ENCODE data around the gene CD8B.

GRCh38 chr2:86783615-86784339 is 77.9 kb downstream of the CD8B start:
- TF ChIP-seq CTCF (IDR thresholded peaks at IDR 0.05; ENCODE audit: control extremely low read depth in 1 of 3, insufficient read depth in 1 of 3, low read depth in 1 of 3, low read length in 3 of 3): no peak
- TF ChIP-seq, protein P1, sequence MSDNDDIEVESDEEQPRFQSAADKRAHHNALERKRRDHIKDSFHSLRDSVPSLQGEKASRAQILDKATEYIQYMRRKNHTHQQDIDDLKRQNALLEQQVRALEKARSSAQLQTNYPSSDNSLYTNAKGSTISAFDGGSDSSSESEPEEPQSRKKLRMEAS (IDR thresholded peaks at IDR 0.05): no peak
- TF ChIP-seq CTBP2 (IDR thresholded peaks at IDR 0.05; ENCODE audit: borderline replicate concordance, insufficient read depth, insufficient read length, low read length): no peak
- TF ChIP-seq EP300 (IDR thresholded peaks at IDR 0.05; ENCODE audit: borderline replicate concordance in 1 of 2, low read depth in 2 of 2, low read length in 2 of 2): no peak
- TF ChIP-seq CEBPB (IDR thresholded peaks at IDR 0.05; ENCODE audit: low read depth, low read length): no peak

Data from H1 (cell line).